SK-N-DZ (cell line): ENCODE results near the gene PPCDC.

Experiments
- small RNA-seq, 2 experiments: library from RNA; depleted of rRNA; stranded (forward); fragments of <200 nt; gene quantifications; one replicate each; pipeline ENCODE3, GENCODE V24; 2014

PPCDC gene

Small RNA genes lying within 50 kb of the gene (small RNA-seq; reads per million reads assigned to genes)
- 0 reads per million in 2 experiments for gene AC015720.1
- gene RF00019: 0 reads per million in 2 experiments
